ENCODE results near the gene TBC1D9B. TPM values are rescaled to one million over a fixed set of nuclear protein-coding genes. Genes with fewer than 3 reads are reported as not detected.

The TBC1D9B gene
- total and polyA plus RNA-seq, 2 of the 13 experiments (the other 11 are each of a cell fraction or from before 2014, with no cell fraction given): 35.0 to 50.0 TPM

DNA sequence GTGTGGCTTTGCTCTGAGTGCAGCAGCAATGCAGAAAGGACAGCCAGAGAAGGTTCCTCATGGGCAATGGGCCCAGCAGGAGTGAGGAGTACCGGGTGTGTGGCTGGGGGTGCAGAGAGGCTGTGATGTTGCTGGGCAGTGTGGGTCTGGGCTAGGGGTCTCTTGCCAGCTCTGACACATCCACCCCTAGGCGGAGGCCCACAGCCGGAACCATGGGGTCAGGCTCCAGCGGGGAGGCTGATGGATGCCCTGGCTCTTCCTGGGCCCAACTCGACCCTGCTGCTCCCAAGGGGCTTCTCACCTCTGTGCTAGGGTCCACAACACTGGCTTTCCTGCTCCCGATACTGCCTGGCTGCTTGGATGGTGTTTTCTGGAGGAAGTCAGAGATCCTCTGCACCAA, 19.9 kb downstream of the TBC1D9B start:
- Histone ChIP-seq H2AFZ (ENCODE audit: low read length) (no peak overlapping the region), H3K9me3 (ENCODE audit: low read length) (peaks cover 20% of the 10 kb centered on the region), H3K27me3 (ENCODE audit: control insufficient read depth in 1 of 2, insufficient read depth in 2 of 2, low read length in 2 of 2) (no peaks in the 10 kb centered on the region), H3K9ac (ENCODE audit: insufficient read depth, low read depth, low read length) (no peak overlapping the region), H3K4me2 (ENCODE audit: low read depth, low read length) (no peak overlapping the region), H3K36me3 (replicated peaks in 1 of 2; ENCODE audit: control insufficient read depth in 1 of 2, insufficient read depth in 2 of 2, low read length in 2 of 2) (peaks cover 47 to 79% of the 10 kb centered on the region in 2 experiments), H3K79me2 (ENCODE audit: insufficient read depth, low read length) (no peaks in the 10 kb centered on the region), H3K4me1 (ENCODE audit: insufficient read depth, low read length) (no peaks in the 10 kb centered on the region), H4K20me1 (ENCODE audit: insufficient read depth, low read length) (no peaks in the 10 kb centered on the region), H3K4me3 (replicated peaks in 1 of 3; ENCODE audit: insufficient read depth in 1 of 3, low read depth in 2 of 3, low read length in 3 of 3) (no peak overlapping the region), H3K27ac (ENCODE audit: extremely low read length, insufficient read depth, low read length) (no peak overlapping the region)
- in situ Hi-C loops (cut with HindIII; ENCODE audit: extremely low pct_ligation_motif_present, low pct_unique_long_range_greater_than_20kb): no loop called here
- FAIRE-seq: no peak
- ChIA-PET CTCF (ENCODE audit: low intra/inter-chr PET ratio, low total read pairs) (no interaction called here), POLR2A (no interaction called here)
- ATAC-seq: no peak
- DNase-seq (ENCODE audit: low spot score): no peak
- no TSS peak for BruUV-seq (replicated peaks)
- TF ChIP-seq SP1 (IDR thresholded peaks at IDR 0.05): no peak
- no peak for TF ChIP-seq SP1 (CRISPR knock-in tag; IDR thresholded peaks at IDR 0.05)
- TF ChIP-seq SETDB1 (CRISPR knock-in tag; IDR thresholded peaks at IDR 0.05; ENCODE audit: borderline replicate concordance): no peak
- no peak for TF ChIP-seq NCOR1 (IDR thresholded peaks at IDR 0.05; ENCODE audit: borderline replicate concordance, low read length)
- TF ChIP-seq CAMTA2 (CRISPR knock-in tag; IDR thresholded peaks at IDR 0.05; ENCODE audit: borderline replicate concordance): no peak
- no peak for TF ChIP-seq ZFX (CRISPR knock-in tag; IDR thresholded peaks at IDR 0.05; ENCODE audit: low read depth)
- TF ChIP-seq, protein P1, sequence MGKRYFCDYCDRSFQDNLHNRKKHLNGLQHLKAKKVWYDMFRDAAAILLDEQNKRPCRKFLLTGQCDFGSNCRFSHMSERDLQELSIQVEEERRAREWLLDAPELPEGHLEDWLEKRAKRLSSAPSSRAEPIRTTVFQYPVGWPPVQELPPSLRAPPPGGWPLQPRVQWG (CRISPR knock-in tag; IDR thresholded peaks at IDR 0.05; ENCODE audit: borderline replicate concordance, low read depth): no peak
- no peak for TF ChIP-seq PHB2 (IDR thresholded peaks at IDR 0.05; ENCODE audit: partially characterized antibody)
- TF ChIP-seq, protein P2, sequence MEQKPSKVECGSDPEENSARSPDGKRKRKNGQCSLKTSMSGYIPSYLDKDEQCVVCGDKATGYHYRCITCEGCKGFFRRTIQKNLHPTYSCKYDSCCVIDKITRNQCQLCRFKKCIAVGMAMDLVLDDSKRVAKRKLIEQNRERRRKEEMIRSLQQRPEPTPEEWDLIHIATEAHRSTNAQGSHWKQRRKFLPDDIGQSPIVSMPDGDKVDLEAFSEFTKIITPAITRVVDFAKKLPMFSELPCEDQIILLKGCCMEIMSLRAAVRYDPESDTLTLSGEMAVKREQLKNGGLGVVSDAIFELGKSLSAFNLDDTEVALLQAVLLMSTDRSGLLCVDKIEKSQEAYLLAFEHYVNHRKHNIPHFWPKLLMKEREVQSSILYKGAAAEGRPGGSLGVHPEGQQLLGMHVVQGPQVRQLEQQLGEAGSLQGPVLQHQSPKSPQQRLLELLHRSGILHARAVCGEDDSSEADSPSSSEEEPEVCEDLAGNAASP (CRISPR knock-in tag; IDR thresholded peaks at IDR 0.05; ENCODE audit: borderline replicate concordance): no peak
- TF ChIP-seq ZBED4 (CRISPR knock-in tag; IDR thresholded peaks at IDR 0.05; ENCODE audit: borderline replicate concordance): no peak
- WGBS (ENCODE audit: low lambda C conversion rate): 100% methylated on average over 1 of the region's 6 CpGs
- intact Hi-C loops (cut with micrococcal nuclease; ENCODE audit: unreplicated experiment): no loop called here

All from HepG2 (cell line).